Activated CD4-positive, alpha-beta T cell treated with anti-CD3 and anti-CD28 coated beads, Interleukin-2, amount 50 U/mL, for 4 hours (primary cell): ENCODE data around the gene ZNF302.
"Not testable (repeated sequence)": the region's sequence is repeated elsewhere in the genome, so short reads cannot be mapped to it uniquely, and the experiment has no call there.

ENCODE experiments used
- DNase-seq, 2 experiments: peaks; one replicate each; pipeline ENCODE4 v3.0.0-alpha.2; 2020

Gene ZNF302

DNA sequence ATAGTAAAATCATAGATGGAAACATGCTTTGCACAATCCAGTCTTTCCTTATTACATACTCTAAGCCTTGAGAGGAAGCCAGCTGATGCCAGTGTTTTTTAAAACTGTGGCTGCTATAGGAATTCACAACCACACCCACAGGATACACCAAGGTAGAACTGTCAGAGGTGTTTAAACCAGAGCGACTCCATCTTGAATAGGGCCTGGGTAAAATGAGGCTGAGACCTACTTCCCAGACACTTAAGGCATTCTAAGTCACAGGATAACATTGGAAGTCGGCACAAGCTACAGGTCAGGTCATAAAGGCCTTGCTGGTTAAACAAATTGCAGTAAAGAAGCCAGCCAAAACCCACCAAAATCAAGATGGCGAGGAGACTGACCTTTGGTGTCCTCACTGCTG, 2.2 kb upstream of the ZNF302 start:
- no peak for DNase-seq

DNA sequence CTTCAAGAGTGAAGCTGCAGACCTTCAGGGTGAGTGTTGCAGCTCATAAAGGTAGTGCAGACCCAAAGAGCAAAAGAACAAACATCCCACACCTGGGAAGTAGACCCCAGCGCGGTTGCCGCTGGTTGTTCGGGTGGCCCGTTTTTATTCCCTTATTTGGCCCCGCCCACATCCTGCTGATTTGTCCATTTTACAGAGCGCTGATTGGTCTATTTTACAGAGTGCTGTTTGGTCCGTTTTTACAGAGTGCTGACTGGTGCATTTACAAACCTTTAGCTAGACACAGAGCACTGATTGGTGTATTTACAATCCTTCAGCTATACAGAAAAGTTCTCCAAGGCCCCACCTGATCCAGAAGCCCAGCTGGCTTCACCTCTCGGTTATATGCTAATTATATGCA, 1.6 kb upstream of the ZNF302 start:
- no peak for DNase-seq

DNA sequence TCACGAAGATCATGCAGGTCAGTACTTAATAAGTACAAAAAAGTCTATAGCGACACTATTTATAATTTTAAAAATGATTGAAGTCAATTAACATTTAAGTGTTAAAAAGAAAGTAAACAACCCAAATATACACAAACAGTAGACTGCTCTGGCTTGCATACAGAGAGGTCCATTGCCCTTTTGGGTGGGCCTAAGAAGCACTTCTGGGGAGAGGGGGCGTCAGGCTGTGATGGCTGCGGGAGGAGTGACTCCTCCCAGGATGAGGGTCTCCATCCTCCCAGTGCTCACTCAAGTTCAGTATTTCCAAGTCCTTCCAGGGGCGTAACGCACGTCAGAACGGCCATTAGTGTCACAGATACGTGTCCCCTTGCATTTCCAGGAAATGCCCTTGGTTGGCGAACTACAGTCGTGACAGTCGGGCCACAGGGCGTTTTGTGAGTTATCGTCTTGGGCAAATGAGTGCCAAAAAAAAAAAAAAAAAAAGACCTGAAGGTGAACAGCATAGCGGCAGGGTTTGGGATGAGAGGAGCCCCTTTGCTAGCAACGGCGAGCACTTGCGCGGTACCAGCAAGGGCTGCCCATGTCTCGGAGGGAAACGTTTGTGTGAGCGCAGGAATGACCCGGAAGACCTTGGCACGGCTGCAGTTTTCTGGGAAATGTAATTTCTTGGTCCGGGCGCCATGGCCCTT, 637 bp upstream of the ZNF302 start, which contains the start of gene SCGB2B2:
TSS of gene SCGB2B2 (minus strand) at position 463 of the 689 bp plus-strand sequence. CDS start 82,596 bp downstream, outside the sequence.
- peak; percentile 69 to 73 for DNase-seq

DNA sequence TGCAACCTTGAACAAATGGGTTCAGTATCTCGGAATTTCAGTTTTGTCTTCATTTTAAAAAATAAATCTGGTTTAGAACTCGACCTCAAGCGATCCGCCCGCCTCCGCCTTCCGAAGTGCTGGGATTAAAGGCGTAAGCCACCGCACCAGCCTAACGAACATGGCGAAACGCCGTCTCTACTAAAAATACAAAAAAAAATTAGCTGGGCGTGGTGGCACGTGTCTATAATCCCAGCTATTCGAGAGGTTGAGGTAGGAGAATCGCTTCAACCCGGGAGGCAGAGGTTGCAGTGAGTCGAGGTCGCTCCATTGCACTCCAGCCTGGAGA, 571 bp downstream of the ZNF302 start:
- DNase-seq = no peak

DNA sequence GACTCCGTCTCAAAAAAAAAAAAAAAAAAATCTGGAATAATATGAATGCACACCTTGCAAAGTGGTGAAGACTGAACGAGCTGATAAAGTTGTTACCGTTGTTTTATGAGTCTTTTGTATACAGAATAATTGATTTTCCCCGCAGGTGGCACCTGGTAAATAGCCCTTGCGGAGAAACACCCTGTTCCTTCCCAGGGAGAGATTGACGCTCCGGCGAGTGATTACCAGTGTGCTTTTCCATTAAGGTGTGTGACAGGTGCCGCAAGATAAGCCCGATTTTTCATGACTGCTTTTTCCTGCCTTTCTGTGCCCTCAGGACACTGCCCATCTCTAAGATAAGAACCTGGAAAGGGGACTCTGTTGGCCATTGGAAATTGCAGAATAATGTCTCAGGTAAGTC, 943 bp downstream of the ZNF302 start:
- DNase-seq = no peak

DNA sequence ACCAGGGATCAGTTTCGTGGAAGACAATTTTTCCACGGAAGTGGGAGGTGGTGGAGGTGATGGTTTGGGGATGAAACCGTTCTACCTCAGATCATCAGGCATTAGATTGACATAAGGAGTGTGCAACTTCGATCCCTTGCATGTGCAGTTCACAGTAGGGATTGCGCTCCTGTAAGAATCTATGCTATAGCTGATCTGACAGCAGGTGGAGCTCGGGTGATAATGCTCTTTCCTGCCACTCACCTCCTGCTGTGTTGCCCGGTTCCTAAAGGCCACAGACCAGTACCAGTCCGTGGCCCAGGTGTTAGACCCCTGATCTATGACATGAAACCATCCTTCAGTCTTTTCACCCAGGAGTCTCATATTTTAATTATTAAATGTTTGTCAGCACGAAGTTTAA, 4.0 kb downstream of the ZNF302 start:
- DNase-seq = no peak

DNA sequence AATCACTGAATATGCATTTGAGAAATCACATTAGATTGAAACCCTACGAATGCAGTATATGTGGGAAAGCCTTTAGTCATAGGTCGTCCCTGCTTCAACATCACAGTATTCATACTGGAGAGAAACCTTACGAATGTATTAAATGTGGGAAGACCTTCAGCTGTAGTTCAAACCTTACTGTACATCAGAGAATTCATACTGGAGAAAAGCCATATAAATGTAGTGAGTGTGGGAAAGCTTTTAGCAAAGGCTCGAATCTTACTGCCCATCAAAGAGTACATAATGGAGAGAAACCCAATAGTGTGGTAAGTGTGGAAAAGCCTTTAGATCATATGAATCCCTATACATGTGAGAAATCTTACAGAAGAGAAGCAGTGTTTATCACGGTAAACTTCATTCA, 7.8 kb downstream of the ZNF302 start:
- DNase-seq = not testable (repeated sequence)

DNA sequence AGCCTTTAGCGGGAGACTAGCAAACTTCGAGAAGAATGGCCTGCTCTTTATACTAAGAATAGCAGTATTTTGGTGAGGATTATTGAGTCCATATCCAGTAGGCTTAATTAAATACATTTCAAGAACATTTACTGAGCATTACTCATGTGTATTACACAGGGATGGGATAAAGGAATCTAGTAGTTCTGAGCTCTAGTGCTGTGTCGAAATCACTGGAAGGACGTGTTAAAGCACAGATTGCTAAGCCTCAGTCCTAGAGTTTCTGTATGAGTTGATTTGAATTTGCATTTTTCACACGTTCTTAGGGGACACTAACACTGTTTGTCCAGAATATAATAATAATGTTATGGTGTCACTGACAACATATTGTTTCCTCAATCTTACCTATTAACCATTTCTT, 9.0 kb downstream of the ZNF302 start:
- DNase-seq = no peak

DNA sequence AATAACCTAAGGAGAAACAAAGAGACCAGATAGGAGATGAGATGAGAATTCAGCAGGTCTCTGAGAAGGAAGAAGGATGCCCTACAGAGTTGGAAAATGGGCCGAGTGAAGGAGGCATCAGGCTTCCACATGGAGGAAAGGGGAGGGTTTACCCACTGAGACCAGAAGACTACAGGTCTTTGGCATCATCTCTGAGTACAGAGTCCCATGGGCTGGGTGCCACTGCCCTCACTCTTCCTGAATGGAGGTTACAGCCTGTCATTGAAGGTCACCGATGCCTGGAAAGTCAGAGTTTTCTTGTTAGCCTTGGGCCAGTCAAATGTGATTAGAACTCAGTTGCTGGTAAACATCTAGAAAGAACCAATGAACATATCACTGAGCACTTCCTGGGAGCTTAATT, 9.9 kb downstream of the ZNF302 start:
- DNase-seq = no peak

DNA sequence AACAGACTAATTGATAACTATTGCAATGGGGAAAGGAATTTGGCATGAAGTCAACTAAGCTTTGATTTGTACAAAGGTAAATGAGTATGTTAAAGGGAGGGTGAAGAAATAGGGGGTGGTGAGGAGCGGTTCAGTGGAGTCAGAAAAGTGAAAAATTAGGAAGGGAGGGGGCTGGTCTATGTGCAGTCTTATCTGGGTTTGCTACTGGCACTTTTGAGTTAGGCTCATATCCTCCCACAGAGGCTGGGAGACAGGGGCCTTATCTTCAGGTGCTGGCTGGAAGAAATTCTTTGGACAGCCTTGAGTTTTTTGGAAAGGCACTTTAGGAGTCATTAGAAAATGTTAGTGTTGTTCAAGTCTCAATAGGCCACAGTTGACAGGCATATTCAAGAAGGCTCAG, 11.1 kb downstream of the ZNF302 start:
- DNase-seq = no peak

DNA sequence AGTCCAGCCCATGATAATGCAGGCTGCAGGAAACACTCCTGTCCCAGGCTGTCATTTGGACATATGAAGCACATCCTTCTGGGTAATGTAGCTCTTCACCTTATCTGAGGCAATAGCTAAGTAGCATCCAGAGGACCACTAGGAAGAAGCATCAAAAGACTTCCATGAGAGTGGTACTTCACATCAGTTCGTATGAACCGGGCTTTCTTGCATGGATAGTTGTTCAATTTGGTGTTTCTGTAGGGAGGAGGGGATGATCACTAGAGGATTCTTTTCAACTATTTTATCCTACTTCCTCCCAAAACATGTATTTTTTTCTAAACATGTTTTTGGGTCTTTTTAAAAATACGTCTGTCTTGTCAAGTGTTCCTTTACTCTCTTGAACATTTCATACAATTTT, 12.9 kb downstream of the ZNF302 start:
- no peak for DNase-seq

DNA sequence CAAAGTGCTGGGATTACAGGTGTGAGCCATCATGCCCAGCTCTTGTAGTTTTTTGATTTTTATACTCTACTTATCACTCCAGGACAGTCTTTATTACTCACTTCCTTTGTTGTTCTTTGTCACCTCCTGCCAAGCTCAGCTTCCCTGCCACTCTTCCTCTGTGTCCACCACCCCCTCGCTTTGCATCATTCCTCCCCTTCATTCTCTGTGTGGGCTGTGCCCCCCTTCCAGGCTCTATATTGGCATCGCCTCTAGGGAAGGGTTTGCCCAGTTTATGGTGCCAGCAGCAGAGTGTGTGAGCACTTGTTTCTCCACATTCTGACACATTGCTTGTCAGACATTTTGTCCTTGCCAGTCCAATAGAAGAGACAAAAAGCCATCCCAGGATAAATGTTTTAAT, 15.1 kb downstream of the ZNF302 start:
- DNase-seq = no peak

DNA sequence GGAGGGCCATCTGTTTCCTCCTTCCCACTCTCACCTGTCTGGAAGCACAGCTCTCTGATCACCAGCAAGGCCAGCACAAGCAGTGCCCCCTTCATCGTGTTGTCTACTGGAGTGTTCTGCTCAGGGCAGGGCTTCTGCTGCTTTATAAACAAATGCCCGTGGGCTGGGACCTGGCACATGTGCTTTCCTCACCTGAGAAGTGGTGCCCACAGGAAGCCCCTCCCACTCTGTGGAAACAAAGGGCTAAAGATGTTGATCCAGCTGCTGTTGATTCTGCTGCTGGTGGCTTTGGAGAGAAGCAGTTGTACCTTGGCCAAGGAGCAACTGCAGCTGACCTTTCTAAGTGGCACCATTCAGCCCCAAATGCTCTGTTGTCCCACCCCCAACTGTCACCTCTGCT, 30.2 kb downstream of the ZNF302 start:
- no peak for DNase-seq

DNA sequence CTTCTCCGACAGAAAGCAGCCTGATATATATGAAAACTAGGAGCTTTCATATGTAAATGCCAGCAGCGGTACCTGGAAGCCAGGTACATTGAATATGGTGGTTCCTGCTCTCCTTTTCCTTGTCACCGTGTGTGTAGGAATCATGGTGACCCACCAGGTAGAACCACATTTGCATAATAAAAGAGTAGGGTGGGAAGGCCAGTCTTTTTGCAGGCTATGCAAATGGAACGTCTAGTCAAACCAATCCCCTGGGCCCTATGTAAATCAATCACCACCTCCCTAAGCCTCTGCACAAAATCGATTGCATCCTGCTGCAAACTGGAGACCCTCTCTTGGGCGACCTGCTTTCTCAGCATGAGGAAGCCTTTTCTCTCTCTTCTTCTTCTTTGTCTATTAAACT, 34.4 kb downstream of the ZNF302 start:
- DNase-seq = no peak

DNA sequence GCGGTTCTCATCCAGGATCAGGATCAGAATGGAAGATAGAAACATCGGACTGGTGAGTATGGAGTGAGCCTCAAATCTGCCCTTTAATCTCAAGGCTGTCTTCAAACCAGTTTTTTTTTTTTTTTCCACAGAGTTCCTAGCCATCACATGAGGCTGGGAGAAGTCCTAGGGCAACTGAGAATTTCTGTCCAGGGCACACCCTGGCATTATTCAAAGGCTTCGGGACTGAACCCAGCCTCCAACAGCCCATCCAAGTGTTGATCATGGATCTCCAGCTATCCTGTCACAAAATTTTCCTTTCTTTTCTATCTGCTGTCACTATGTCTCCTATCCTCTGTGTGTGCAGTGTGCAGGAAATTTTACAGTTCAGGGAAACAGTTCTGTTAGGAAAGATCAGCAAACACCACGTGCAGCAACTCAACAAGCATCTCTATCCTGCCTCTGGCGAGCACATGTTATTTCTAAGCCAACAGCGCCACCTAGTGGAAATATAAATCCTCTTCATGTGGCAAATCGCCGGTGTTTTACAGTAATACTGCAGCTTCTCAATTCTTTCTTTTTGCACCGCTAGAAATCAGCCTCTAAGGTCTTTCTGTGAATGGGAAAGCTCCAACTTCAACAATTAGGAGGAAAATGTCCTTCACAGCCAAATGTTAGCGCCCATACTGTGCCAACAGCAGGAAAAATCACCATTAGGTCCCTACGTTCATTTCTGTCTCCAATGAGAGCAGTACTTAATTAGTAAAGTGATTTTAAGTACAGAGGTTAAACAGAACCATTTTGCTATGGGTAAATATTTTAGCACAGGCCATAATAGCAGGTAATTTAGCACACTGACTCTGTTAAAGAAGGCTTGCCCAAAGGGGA, 35.1 kb downstream of the ZNF302 start:
- DNase-seq = peak; percentile 35 to 40

DNA sequence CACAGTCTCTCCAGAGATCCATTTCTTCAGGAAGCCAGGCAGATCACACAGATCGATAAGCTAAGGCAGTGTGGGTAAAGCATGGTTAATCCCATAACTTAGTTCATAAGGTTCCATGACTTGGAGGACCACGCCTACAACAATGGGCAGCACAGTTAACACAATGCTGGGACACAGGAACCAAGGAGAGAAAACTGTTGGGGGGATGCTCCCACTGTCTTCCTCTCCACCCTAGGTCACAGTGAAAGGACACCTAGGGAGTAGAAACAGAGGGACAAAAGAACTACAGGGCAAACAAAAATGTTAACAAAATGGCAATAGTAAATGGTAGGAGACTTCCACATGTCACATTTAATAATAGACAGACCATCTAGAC, 35.8 kb downstream of the ZNF302 start:
- DNase-seq = no peak

DNA sequence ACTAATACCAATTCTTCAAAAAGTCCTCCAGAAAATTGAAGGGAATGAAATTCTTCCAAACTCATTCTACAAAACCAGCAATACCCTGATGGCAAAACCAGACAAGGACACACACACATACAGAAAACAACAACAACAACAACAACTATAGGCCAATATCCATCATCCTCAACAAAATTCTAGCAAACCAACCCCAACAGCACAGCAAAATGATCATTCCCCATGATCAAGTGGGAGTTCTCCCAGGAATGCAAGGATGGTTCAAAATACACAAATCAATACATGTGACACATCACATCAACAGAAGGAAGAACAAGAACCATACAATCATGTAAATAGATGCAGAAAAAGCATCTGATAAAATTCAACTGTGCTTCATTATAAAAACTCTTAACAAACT, 37.9 kb downstream of the ZNF302 start:
- no peak for DNase-seq

DNA sequence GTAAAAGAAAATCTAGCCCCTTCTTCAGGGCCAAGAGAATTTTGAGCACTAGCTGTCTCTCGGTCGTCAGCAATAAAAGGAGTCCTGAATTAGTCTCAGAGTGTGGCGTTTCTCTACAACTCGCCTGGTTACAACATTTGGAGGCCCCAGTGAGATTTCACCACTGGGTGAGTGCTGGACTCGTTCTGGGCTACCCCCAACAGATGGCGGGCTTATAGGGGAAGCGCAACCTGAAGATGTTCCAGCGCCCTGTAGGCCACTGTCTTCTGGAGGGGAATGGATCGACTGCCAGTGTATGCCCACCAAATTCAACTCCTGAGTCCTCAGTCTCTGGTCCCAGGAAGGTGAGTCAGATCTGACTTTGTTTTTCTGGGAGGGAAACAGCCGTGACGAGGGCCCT, 44.9 kb downstream of the ZNF302 start:
- no peak for DNase-seq

DNA sequence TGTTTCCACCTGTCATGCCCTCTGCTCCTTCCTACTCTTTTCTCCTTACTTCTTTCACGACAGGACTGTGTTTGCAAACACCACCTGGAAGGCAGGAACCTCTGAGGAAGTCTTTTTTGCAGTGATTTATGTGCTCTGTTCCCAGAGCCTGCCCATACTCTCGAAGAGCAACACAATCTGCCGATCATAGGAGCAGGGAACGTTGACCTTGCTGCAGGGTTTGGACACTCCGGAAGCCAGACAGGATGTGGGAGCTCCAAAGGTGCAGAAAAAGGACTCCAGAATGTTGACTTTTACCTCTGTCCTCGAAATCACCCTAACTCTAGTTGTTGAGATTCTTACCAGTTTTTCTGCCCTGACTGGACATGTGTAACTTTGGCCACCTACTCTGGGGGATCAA, 47.9 kb downstream of the ZNF302 start:
- no peak for DNase-seq

DNA sequence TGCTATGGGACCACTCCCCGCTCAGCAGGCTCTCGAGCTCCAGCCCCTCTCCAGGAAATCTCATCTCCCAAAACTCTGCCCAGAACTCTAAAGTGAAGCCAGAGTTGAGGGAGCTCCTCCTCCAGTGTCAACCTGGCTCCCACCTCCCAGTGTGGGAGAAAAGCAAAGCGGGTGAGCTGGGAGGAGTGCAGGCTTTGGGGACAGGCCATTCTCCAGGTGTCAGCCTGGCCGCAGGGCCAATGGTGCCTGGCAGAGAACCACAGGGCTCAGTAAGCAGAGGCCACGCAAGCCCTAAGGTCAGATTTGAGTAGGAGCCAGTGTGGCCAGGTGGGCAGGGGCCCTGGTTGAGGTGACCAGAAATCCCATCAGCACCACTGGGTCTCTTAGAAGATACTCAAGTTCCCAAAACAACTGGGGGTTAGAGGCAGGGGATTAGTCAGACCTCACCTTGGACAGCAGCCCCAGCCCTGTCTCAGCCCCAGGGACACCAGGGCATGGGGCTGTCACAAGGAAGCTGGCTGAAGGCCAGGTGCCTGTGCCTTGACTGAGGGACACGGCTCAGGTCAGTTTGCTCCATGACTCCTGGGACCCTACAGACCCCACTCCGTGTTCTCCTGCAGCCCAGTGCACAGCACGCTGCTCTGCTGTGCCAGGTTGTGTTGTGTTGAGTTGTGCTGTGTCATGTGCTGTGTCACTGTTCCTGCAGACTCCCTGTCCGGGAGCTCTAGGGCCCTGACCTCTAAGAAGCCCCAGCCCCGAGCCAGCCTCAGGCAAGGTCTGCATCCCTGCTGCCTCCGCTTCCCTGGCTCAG, 53.7 kb downstream of the ZNF302 start:
- DNase-seq = no peak

DNA sequence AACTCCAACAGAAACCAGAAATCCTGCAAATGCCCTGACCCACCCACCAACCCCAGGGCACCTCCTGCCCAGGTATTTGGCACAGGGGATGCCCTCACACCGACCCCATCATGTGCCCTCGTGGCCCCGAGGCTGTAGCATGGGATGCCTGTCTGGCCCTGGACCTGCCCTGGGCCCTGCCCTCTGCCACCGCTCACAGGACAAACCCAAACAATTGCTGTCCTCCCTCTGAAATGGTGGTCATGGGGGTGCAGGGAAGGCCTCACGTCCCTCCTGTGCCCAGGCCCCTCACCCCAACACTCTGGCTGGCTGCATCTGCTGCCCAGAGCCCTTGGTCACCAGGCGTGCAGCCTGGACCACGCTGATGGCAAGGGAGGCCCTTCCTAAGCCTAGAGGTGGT, 54.5 kb downstream of the ZNF302 start:
- DNase-seq = no peak

DNA sequence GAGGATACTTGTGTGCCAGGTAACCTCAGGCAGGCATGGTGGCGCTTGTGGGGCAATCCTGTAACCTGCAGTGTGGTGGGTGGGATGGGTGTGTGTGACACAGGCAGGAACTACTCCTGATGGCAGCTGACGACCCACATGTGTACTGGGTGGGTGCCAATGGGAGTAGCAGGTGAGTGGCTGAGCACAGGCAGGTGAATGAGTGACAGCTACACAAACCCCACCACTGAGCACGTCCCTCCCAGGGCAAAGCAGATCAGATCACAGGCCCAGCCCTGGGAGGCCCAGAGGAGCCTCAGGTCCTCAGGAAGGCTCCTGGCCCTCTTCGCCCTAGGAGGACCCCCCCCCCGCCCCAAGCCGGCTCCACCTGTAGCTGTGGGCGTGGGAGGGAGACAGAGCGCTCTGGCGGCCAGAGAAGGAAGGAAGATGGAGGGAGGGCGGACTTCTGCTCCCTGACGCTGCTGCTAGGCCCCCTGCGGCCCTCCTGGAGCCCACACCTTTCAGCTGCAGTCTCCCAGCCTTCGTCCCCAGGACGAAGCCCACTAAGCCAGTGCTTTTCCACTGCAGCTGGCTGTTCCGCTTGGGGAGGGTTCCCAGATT, 55.2 kb downstream of the ZNF302 start:
- DNase-seq = no peak

DNA sequence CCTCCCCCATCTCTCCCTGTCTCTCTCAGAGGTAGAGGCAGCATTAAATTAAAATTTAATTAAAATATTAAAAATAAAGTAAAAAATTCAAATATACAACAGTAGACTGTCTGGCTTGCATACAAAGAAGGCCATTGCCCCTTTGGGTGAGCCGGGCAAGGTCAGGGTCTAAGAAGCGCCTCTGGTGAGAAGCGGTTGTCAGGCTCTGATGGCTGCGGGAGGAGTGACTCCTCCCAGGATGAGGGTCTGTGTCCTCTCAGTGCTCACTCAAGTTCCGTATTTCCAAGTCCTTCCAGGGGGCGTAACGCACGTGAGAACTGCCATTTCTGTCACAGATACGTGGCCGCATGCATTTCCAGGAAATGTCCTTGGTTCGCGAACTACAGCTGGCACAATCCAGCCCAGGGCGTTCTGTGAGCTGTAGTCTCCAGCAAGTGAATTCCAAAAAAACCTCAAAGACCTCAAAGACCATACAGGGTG, 55.8 kb downstream of the ZNF302 start:
- DNase-seq = no peak
